Activated CD8-positive, alpha-beta memory T cell treated with anti-CD3 and anti-CD28 coated beads, Interleukin-2, amount 50 U/mL, for 24 hours (primary cell): ENCODE measurements around the gene SLC25A23.
"Not testable (repeated sequence)": the region's sequence is repeated elsewhere in the genome, so short reads cannot be mapped to it uniquely, and the experiment has no call there.

Experiments
- DNase-seq: peaks from one replicate; pipeline ENCODE4 v3.0.0-alpha.2; 2020; ENCODE audit errors: extremely low read depth

The SLC25A23 gene

DNA sequence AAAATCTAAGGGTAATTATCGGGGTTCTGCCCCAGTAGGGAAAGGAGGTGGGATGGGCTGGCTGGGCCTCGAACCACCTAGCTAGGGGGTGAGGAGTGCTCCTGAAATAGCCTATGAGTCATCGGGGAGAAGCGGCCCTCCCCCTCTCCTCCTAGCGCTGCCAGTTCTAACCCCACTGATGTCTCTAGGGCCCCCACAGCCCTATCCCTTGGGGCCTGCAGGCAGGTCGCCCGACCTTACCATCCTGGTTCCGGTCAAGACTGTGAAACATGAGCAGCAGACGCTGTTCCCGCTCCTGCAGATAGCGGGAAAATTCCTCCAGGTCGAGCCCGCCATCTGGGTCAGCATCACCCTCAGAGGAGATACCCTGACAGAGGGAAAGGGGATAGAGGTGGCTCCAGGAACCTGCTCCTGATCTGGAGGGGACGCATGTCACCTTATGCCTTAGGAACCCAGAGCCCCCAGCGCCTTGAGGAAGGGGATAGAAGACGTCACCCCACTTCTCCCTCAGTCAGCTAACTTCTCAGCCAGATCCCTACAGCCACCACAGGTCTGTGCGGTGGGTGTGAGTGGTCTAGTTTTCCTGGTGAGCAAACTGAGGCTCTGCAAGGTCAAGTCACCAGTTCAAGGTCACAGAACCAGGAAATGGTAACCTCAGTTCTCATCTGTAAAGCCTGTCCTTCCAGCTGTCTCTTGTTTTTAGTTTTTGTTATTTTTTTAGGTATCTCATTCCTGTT, 1.5 kb downstream of the SLC25A23 start:
- no peak for DNase-seq

DNA sequence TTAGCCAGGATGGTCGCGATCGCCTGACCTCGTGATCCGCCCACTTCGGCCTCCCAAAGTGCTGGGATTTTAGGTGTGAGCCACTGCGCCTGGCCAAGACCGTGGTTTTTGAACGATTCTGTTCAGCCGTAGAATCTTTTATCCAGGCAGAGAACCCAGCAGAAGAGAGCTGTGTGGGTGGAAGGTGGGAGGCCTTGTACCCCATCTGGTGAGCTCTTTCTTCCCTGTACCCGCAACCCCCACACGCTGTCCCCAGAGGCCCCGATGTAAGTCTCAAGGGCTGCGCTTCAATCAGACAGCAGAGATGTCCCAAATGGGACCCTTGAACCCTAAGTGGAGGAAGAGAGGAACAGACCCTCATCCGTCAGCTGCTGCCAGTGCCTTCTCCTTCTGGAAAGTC, 3.7 kb downstream of the SLC25A23 start:
- no peak for DNase-seq

GRCh38 chr19:6453951-6454565, 5.5 kb downstream of the SLC25A23 start:
- no peak for DNase-seq

DNA sequence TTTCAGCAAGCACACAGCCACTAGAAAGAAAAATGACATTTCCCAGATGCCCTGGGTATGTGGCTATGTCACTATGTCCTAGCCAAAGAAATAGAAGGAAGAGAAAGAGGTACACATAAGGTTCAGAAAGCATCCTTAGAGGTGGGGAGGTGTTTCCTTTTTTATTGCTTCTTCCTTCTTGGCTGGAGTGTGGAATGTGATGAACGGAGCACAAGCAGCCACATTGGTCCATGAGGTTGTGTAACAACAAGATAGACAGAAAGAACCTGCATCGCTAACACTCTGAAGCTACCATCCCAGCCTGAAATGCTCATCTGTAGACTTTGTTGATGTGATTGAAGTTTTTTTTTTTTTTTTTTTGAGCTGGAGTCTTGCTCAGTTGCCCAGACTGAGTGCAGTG, 6.7 kb downstream of the SLC25A23 start:
- DNase-seq: no peak

DNA sequence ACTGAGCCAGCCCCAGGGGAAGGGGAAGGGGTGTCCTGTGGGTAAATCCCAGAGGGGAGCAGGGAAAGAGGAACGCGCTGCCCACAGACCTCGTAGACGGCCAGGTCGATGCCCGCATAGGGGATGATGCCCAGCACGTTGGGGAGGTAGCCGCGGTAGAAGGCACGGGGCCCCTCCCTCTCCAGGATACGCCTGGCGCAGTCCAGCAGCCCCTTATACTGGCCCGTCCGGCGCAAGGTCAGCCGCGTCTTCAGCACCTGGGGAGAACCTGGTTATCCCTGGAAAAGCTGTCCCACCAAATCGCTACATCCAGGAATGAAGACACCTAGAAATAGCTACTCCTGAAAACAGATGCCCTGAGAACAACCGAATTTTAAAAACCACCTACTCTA, 7.4 kb downstream of the SLC25A23 start:
- DNase-seq: no peak

GRCh38 chr19:6451583-6452222, 7.9 kb downstream of the SLC25A23 start:
- DNase-seq: no peak

GRCh38 chr19:6450166-6450565, 9.4 kb downstream of the SLC25A23 start:
- no peak for DNase-seq

DNA sequence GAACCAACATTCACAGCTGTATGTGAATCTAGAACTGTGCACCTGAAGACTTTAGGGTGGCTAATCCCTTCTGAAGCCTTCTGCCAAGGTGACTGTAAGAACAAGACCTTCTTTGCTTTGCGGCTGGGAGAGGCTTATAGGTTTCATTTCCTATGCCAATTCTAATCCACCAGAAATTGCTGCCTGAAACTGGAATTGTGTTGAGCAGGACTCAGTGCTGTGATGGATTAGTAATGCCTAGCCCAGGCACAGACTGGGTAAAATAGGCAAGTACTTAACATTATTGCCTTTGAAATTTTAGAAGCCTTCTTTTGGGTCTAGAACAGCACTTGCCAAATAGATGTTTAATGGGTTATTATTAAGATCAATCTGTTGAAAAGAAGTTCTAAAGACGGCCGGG, 11.5 kb downstream of the SLC25A23 start:
- no peak for DNase-seq

DNA sequence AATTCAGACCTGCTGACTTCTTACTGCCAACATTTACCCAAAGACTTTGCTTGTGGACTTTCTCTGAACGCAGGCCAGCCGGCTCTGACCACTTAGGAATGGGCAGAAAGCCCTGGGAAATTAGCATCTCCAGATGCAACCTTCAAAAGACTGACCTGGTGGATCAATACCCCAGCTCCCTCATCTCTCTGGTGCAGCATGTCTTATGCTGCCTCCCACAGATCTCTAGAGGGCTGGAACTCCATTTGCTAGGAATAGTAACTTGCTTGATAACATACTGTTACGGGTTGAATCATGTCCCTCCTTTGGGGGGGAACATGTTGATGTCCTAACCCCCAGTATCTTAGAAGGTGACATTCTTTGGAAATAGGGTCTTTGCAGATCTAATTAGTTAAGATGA, 13.1 kb downstream of the SLC25A23 start:
- DNase-seq: no peak

- DNase-seq: no peak
Measured at GRCh38 chr19:6443986-6444385, 15.6 kb downstream of the SLC25A23 start.

GRCh38 chr19:6442087-6442688, 17.4 kb downstream of the SLC25A23 start:
- DNase-seq: no peak

GRCh38 chr19:6440905-6441304, 18.7 kb downstream of the SLC25A23 start:
- no peak for DNase-seq

- no peak for DNase-seq
Measured at GRCh38 chr19:6439743-6440142, 19.8 kb downstream of the SLC25A23 start.

DNA sequence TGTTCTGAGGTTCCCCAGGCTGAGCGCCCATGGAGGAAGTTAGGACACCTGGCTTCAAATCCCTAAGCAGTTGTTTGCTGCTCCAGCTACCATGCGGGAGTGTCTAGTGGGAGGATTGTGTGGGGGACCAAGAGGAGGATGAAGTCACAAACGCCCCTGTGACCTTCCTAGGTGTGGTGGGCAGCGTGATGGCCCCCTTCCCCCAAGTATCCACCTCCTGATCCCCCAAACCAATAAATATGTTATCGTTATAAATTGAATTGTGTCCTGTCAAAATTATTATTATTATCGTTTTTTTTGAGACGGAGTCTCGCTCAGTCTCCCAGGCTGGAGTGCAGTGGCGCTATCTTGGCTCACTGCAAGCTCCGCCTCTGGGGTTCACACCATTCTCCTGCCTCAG, 25.9 kb downstream of the SLC25A23 start, which contains the start of gene SLC25A41:
TSS of gene SLC25A41 (minus strand) at position 101 of the 400 bp plus-strand sequence. CDS start at position 31, 70 bp downstream.
- DNase-seq: no peak

- DNase-seq: no peak
Measured at GRCh38 chr19:6433165-6433564, 26.4 kb downstream of the SLC25A23 start.

- DNase-seq: no peak
Measured at GRCh38 chr19:6431891-6432290, 27.7 kb downstream of the SLC25A23 start.

GRCh38 chr19:6429419-6430221, 30.0 kb downstream of the SLC25A23 start:
- no peak for DNase-seq

- DNase-seq: not testable (repeated sequence)
Measured at GRCh38 chr19:6428692-6429418, 30.7 kb downstream of the SLC25A23 start.

GRCh38 chr19:6427131-6427530, 32.5 kb downstream of the SLC25A23 start:
- DNase-seq: no peak

DNA sequence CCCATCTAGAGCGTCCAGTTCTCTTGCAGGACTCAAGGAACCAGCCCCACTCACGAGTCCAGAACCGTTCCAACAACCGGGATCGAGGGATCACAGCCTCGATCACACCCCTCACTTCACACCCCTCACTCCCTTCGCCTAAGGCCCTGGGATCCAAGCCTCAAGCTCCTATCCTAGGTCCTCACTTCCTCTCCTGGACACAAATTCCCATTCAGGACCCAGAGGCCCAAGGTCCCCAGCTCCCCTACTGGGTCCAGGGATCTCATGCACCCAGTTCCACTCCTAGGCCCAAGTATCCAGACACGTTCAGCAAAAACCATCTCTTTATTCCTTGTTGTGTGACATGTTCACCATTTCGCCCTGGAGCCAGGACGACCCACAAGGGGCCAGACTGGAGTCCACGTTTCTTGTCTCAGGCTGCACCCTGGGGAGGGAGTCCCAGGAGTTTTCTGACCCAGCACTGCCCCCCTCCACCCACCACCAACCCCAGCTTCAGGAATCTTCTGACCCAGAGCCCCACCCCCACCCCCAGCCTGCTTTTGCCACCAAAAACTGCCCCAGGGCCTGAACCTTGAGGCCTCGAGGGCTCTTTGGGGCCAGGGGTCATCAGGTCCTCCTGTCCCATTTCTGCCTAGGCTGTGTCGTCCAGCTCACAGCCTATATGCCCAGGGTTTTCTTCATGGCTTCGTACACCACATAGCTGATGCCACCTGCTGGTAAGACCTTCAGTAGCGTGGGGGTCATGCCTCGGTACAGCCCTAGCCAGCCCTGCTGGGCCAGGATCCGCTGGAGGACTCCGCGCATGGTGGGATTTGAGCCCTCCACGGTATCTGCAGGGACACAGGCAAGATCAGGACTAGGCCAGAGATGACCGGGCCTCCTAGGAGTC, 33.6 kb downstream of the SLC25A23 start:
- no peak for DNase-seq
